A549 (cell line): Measurements from ENCODE around the gene TCFL5.

ENCODE experiments used
- CHD4 ChIP-seq: fragments of 200-600 bp; sonication (generic); IDR thresholded peaks from 2 replicates; pipeline ENCODE4 v1.6.1; 2016; ENCODE audit warnings: antibody characterized with exemption, mild to moderate bottlenecking, borderline replicate concordance
- CTCF ChIP-seq: fragments of >200 bp; sonication (Bioruptor Twin); formaldehyde crosslinking; IDR thresholded peaks from 3 replicates; pipeline ENCODE4 v1.5.1; 2016
- HMGXB4 ChIP-seq: fragments of 250-450 bp; sonication (Bioruptor Pico); IDR thresholded peaks from 2 replicates; pipeline ENCODE4 v1.5.0; 2021; ENCODE audit warnings: mild to moderate bottlenecking, moderate library complexity, borderline replicate concordance
- HOXB13 ChIP-seq: fragments of 250-450 bp; sonication (Bioruptor Pico); IDR thresholded peaks from 2 replicates; pipeline ENCODE4 v1.5.0; 2020; ENCODE audit warnings: low read depth, mild to moderate bottlenecking, moderate library complexity
- KDM1A ChIP-seq: fragments of 200-600 bp; sonication (generic); IDR thresholded peaks from 2 replicates; pipeline ENCODE4 v1.6.1; 2016; ENCODE audit warnings: low read depth, mild to moderate bottlenecking
- MAFK ChIP-seq: fragments of 450-650 bp; IDR thresholded peaks from 2 replicates; pipeline ENCODE4 v1.6.1; 2014; ENCODE audit not compliant: partially characterized antibody
- MAX ChIP-seq: IDR thresholded peaks from 2 replicates; pipeline ENCODE4 v1.6.1; 2012
- PBX3 ChIP-seq: IDR thresholded peaks from 2 replicates; pipeline ENCODE4 v1.6.1; 2012
- POLR2A ChIP-seq: IDR thresholded peaks from 2 replicates; pipeline ENCODE4 v1.6.1; 2012; ENCODE audit warnings: mild to moderate bottlenecking, low read length
- RAD21 ChIP-seq, 2 experiments: fragments of >200 bp in 1 of 2; sonication (Bioruptor Twin) in 1 of 2; formaldehyde crosslinking in 1 of 2; IDR thresholded peaks in 1 of 2; conservative IDR thresholded peaks in 1 of 2; 2 replicates in 1 of 2; 3 replicates in 1 of 2; pipeline ENCODE4 v1.6.1; 2012 to 2018; ENCODE audit warnings: inconsistent platforms in 1 of 2
- REST ChIP-seq: fragments of 200-600 bp; sonication (generic); IDR thresholded peaks from 2 replicates; pipeline ENCODE4 v1.6.1; 2016; ENCODE audit warnings: antibody characterized with exemption, mild to moderate bottlenecking, moderate library complexity
- ZC3H11A ChIP-seq: fragments of 450-650 bp; IDR thresholded peaks from 2 replicates; pipeline ENCODE4 v1.6.1; 2014; ENCODE audit warnings: antibody characterized with exemption, mild to moderate bottlenecking

- TF ChIP-seq CTCF: no peak
- no peak for TF ChIP-seq CHD4
- no peak for TF ChIP-seq POLR2A
- TF ChIP-seq MAX: no peak
- no peak for TF ChIP-seq KDM1A
- no peak for TF ChIP-seq ZC3H11A
- TF ChIP-seq REST: no peak
- TF ChIP-seq RAD21 (conservative IDR thresholded peaks at IDR 0.05 in 1 of 2, IDR thresholded peaks at IDR 0.05 in 1 of 2): no peak
- TF ChIP-seq MAFK: no peak
- no peak for TF ChIP-seq PBX3
- no peak for TF ChIP-seq HOXB13
- TF ChIP-seq HMGXB4 (CRISPR knock-in tag): no peak
Measured at GRCh38 chr20:62835931-62836861, 25.4 kb downstream of the TCFL5 start.
